Transverse colon (tissue), 3 donors: ENCODE data around the gene RHBDL1.

Source experiments
- CTCF ChIP-seq, 5 experiments: fragments of 200-600 bp in 3 of 5; fragments of 450-650 bp in 2 of 5; sonication (generic) in 3 of 5; IDR thresholded peaks; 1 replicate in 2 of 5; 2 replicates in 3 of 5; pipeline ENCODE4 v1.5.1; 2016 to 2017; ENCODE audit warnings: antibody characterized with exemption in 5 of 5, inconsistent platforms in 3 of 5, mild to moderate bottlenecking in 2 of 5, moderate library complexity in 1 of 5
- EP300 ChIP-seq: sonication (generic); formaldehyde crosslinking; IDR thresholded peaks from one replicate; pipeline ENCODE4 v1.6.1; 2017; ENCODE audit warnings: antibody characterized with exemption, low read depth

GRCh38 chr16:649631-650030 is 25.8 kb upstream of the RHBDL1 start:
- TF ChIP-seq CTCF (IDR thresholded peaks at IDR 0.05): no peak
- TF ChIP-seq EP300: no peak
